HUES64 (cell line): ENCODE measurements around the gene GAK.

Experiments used
- H3K27ac ChIP-seq: 2 replicates; pipeline ENCODE4 v1.7.0; 2013; ENCODE audit warnings: low read depth, low read length, inconsistent platforms
- H3K27me3 ChIP-seq: 2 replicates; pipeline ENCODE4 v1.6.1; 2013; ENCODE audit warnings: mild to moderate bottlenecking, low read length; ENCODE audit not compliant: insufficient read depth
- H3K36me3 ChIP-seq: 2 replicates; pipeline ENCODE4 v1.6.1; 2013; ENCODE audit warnings: mild to moderate bottlenecking, low read length; ENCODE audit not compliant: insufficient read depth
- H3K4me1 ChIP-seq: 2 replicates; pipeline ENCODE4 v1.6.1; 2013; ENCODE audit warnings: mild to moderate bottlenecking, low read length, moderate library complexity; ENCODE audit not compliant: insufficient read depth
- H3K4me3 ChIP-seq: 2 replicates; pipeline ENCODE4 v1.5.1; 2013; ENCODE audit warnings: mild to moderate bottlenecking, low read length, moderate library complexity
- H3K9ac ChIP-seq: 2 replicates; pipeline ENCODE4 v1.6.1; 2013; ENCODE audit warnings: mild to moderate bottlenecking, low read depth, low read length
- H3K9me3 ChIP-seq: 2 replicates; pipeline ENCODE4 v1.6.1; 2013; ENCODE audit warnings: low read depth, low read length; ENCODE audit not compliant: insufficient read depth
- WGBS: fragments of 150-250, 120-280 bp; methylation state at CpG from one replicate; pipeline ENCODE4 v1.1.7; 2013; ENCODE audit warnings: missing lambda C conversion rate; 5-methylcytosine and 5-hydroxymethylcytosine counted together

Gene GAK

DNA sequence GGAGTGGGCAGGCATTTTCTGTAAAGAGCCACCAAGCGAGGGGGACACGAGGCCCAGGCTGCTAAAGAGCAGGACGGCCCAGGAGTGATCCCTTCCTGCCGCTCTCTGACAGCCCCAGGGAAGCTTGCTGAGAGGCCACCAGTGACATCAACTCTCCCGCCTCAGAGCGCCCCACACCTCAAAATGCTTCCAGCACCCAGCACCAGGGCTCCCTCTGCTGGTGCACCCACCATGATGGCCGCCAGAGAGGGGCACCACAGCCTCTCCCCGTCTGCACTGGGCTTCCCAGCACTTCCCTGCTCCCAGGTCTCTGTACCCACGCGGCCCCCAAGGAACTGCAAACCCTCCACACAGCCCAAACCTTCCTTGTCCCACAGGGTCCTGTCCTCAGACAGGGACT lies 40.4 kb downstream of the GAK start:
- no peak overlapping the region for H3K9ac ChIP-seq
- H3K36me3 ChIP-seq = peaks cover 24% of the 10 kb centered on the region
- H3K27ac ChIP-seq = no peak overlapping the region
- WGBS = 87% methylated on average over 10 of the region's 10 CpGs
- H3K4me1 ChIP-seq = no peaks in the 10 kb centered on the region
- no peak overlapping the region for H3K4me3 ChIP-seq
- no peaks in the 10 kb centered on the region for H3K27me3 ChIP-seq
- no peaks in the 10 kb centered on the region for H3K9me3 ChIP-seq

GRCh38 chr4:890036-890695 lies 42.0 kb downstream of the GAK start:
- Histone ChIP-seq H3K9me3 (no peaks in the 10 kb centered on the region), H3K27ac (no peak overlapping the region), H3K4me3 (no peak overlapping the region), H3K9ac (no peak overlapping the region), H3K27me3 (no peaks in the 10 kb centered on the region), H3K4me1 (no peaks in the 10 kb centered on the region), H3K36me3 (peaks cover 14% of the 10 kb centered on the region; the same call in 1 of the 2 replicates)
- 94% methylated on average over 22 of the region's 22 CpGs for WGBS

DNA sequence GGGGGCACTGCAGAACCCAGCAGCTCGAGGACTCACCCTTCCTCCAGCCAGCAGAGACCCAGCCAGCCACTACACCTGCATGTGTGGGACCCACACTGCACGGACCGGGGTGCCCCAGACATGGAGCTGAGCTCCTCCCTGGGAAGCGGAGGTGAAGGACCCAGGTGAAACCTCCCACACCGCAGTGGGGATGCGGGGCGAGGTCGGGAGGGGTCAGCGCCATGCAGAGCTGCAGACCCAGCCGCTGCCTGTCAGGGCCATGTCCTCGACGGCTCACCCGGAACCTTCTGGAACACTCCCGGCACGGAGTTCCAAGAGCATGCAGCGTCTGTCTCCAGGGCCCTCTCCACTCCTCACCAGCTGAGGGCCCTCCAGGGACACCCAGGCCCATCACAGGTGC lies 42.6 kb downstream of the GAK start:
- no peak overlapping the region for H3K27ac ChIP-seq
- no peak overlapping the region for H3K9ac ChIP-seq
- no peak overlapping the region for H3K4me3 ChIP-seq
- no peaks in the 10 kb centered on the region for H3K4me1 ChIP-seq
- no peaks in the 10 kb centered on the region for H3K27me3 ChIP-seq
- H3K36me3 ChIP-seq = peaks cover 12% of the 10 kb centered on the region; the same call in 1 of the 2 replicates
- H3K9me3 ChIP-seq = no peaks in the 10 kb centered on the region
- WGBS = 97% methylated on average over 16 of the region's 16 CpGs

DNA sequence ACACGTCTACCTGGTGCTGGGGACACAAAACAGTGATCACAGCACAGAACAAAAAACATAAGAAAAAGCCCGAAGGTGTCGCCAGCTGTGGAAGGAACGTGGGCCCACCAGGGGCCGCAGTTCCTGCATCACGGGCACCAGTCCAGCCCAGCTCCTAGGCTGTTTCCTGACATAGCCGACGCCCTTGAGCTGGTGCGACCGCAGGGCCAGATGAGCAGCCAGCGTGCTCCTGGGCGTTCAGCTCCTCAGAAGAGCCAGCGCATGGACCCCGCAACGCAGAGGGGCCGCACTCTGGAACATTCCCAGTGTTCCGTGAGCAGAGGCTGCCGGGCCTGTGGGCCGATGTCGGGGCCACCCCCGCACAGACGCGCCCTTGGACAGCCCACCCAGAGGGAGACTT lies 44.1 kb downstream of the GAK start:
- Histone ChIP-seq H3K9me3 (no peaks in the 10 kb centered on the region), H3K27ac (no peak overlapping the region), H3K4me1 (no peaks in the 10 kb centered on the region), H3K9ac (no peak overlapping the region), H3K36me3 (peaks cover 16% of the 10 kb centered on the region; the same call in 1 of the 2 replicates), H3K4me3 (no peak overlapping the region), H3K27me3 (no peaks in the 10 kb centered on the region)
- WGBS = 95% methylated on average over 23 of the region's 23 CpGs

DNA sequence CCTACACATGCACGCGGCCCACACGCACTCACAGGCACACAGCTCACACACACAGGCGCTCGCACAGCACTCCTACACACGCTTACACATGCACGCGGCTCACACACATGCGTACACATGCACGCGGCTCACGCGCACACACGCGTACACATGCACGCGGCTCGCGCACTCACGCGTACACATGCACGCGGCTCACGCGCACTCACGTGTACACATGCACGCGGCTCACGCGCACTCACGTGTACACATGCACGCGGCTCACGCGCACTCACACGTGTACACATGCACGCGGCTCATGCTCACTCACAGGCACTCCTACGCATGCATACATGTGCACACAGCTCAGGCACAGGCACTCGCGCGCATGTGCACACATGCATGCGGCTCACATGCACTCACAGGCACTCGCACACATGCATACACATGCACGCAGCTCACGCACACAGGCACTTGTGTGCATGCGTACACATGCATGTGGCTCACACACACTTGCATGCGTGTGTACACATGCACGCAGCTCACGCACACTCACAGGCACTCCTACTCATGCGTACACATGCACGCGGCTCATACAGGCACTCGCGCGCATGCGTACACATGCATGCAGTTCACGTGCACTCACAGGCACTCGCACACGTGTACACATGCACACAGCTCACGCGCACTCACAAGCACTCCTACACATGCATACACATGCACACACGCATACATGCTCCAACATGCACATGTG lies 44.9 kb downstream of the GAK start:
- Histone ChIP-seq H3K27ac (no peak overlapping the region), H3K9ac (no peak overlapping the region), H3K4me3 (no peak overlapping the region), H3K36me3 (peaks cover 16% of the 10 kb centered on the region), H3K27me3 (no peaks in the 10 kb centered on the region), H3K9me3 (no peaks in the 10 kb centered on the region), H3K4me1 (no peaks in the 10 kb centered on the region)
- WGBS = 95% methylated on average over 63 of the region's 63 CpGs

- no peaks in the 10 kb centered on the region for H3K27me3 ChIP-seq
- H3K36me3 ChIP-seq = peaks cover 20% of the 10 kb centered on the region
- WGBS = 90% methylated on average over 9 of the region's 9 CpGs
- no peaks in the 10 kb centered on the region for H3K9me3 ChIP-seq
- H3K4me3 ChIP-seq = no peak overlapping the region
- no peaks in the 10 kb centered on the region for H3K4me1 ChIP-seq
- H3K27ac ChIP-seq = no peak overlapping the region
- no peak overlapping the region for H3K9ac ChIP-seq
These were observed 45.9 kb downstream of the GAK start for GRCh38 chr4:886244-886643.

GRCh38 chr4:885353-885752 lies 46.8 kb downstream of the GAK start:
- Histone ChIP-seq H3K9me3 (no peaks in the 10 kb centered on the region), H3K36me3 (peaks cover 21% of the 10 kb centered on the region), H3K4me3 (no peak overlapping the region), H3K9ac (no peak overlapping the region), H3K4me1 (no peaks in the 10 kb centered on the region), H3K27me3 (no peaks in the 10 kb centered on the region), H3K27ac (no peak overlapping the region)
- 95% methylated on average over 10 of the region's 10 CpGs for WGBS

DNA sequence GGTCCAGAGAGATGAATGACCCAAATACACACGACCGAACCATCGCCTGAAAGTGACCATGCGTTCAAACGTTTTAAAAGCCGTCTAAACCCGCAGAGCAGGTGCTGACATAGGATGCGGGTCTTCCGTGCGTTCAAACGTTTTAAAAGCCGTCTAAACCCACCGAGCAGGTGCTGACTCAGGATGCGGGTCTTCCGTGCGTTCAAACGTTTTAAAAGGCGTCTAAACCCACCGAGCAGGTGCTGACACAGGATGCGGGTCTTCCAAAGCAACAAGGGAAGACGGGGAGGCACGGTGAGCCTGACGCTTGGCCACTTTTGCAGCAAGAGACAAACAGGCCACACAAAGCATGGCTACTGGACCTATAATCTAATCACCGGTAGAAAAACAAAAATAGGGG lies 47.2 kb downstream of the GAK start:
- H3K36me3 ChIP-seq = peaks cover 21% of the 10 kb centered on the region
- 93% methylated on average over 24 of the region's 24 CpGs for WGBS
- no peaks in the 10 kb centered on the region for H3K27me3 ChIP-seq

GRCh38 chr4:884259-884658 lies 47.9 kb downstream of the GAK start:
- Histone ChIP-seq H3K4me1 (no peaks in the 10 kb centered on the region), H3K27me3 (no peaks in the 10 kb centered on the region), H3K9me3 (no peaks in the 10 kb centered on the region), H3K27ac (no peak overlapping the region), H3K9ac (no peak overlapping the region), H3K36me3 (peaks cover 19% of the 10 kb centered on the region), H3K4me3 (no peak overlapping the region)
- WGBS = 78% methylated on average over 15 of the region's 15 CpGs

More for the DNA sequence above, 47.2 kb downstream of the GAK start:
- Histone ChIP-seq H3K9ac (no peak overlapping the region), H3K9me3 (no peaks in the 10 kb centered on the region), H3K4me3 (no peak overlapping the region), H3K4me1 (no peaks in the 10 kb centered on the region), H3K27ac (no peak overlapping the region)

- Histone ChIP-seq H3K27ac (no peak overlapping the region), H3K4me1 (no peaks in the 10 kb centered on the region), H3K4me3 (no peak overlapping the region), H3K9me3 (no peaks in the 10 kb centered on the region), H3K9ac (no peak overlapping the region), H3K27me3 (no peaks in the 10 kb centered on the region), H3K36me3 (peaks cover 26% of the 10 kb centered on the region)
- WGBS = 95% methylated on average over 26 of the region's 26 CpGs
These were observed 48.6 kb downstream of the GAK start for GRCh38 chr4:883377-884095.

DNA sequence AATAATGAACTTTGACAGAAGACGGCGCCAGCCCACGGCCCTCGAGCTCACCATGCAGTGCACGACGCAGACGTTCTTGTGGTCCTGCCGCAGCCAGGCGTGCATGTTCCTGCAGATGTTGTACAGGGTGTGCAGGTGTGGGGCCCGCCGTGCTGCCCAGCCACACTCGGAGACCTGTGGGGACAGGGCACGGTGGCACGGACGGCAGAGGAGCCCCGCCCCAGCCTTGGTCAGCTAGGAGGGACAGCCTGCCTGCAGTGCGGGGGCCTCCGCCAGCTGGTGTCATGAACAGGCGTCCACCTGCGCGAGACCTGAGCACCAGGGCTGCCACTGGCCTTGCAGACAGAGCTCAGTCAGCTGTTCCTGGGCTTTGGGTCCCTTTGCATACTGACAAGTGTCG lies 49.5 kb downstream of the GAK start:
- H3K9me3 ChIP-seq = no peaks in the 10 kb centered on the region
- 97% methylated on average over 22 of the region's 22 CpGs for WGBS
- no peaks in the 10 kb centered on the region for H3K27me3 ChIP-seq
- no peak overlapping the region for H3K27ac ChIP-seq
- H3K9ac ChIP-seq = no peak overlapping the region
- peaks cover 23% of the 10 kb centered on the region for H3K36me3 ChIP-seq
- H3K4me1 ChIP-seq = no peaks in the 10 kb centered on the region
- no peak overlapping the region for H3K4me3 ChIP-seq
